ENCODE data around the gene HPCAL1. TPM values are rescaled to one million over a fixed set of nuclear protein-coding genes. Genes with fewer than 3 reads are reported as not detected.
"Not testable (repeated sequence)": the region's sequence is repeated elsewhere in the genome, so short reads cannot be mapped to it uniquely, and the experiment has no call there.

HPCAL1 gene
- total RNA-seq, 1 experiment from 2014 or later, result 5.0 TPM

- Histone ChIP-seq H3K36me3 (ENCODE audit: insufficient read depth, low read length) (peaks cover 40% of the 10 kb centered on the region; the same call in 1 of the 2 replicates), H3K9me2 (replicated peaks; ENCODE audit: insufficient read depth, low read length) (no peaks in the 10 kb centered on the region), H2AFZ (ENCODE audit: low read length) (no peak overlapping the region), H3K27ac (ENCODE audit: low read length) (no peak overlapping the region), H3K79me2 (ENCODE audit: low read length) (no peaks in the 10 kb centered on the region), H4K20me1 (ENCODE audit: insufficient read depth, low read depth, low read length) (peaks cover 55% of the 10 kb centered on the region), H3K4me2 (ENCODE audit: low read depth, low read length, poor library complexity, severe bottlenecking) (no peak overlapping the region), H3K27me3 (ENCODE audit: low read length) (no peaks in the 10 kb centered on the region), H3K4me3 (ENCODE audit: low read length) (no peak overlapping the region), H3K4me1 (ENCODE audit: low read length) (peaks cover 3% of the 10 kb centered on the region), H3K9ac (ENCODE audit: low read length) (no peak overlapping the region), H3K9me3 (ENCODE audit: low read length) (no peaks in the 10 kb centered on the region)
- peak; percentile 52 for DNase-seq
These were observed 136.0 kb downstream of the HPCAL1 start for GRCh38 chr2:10438688-10439087.

DNA sequence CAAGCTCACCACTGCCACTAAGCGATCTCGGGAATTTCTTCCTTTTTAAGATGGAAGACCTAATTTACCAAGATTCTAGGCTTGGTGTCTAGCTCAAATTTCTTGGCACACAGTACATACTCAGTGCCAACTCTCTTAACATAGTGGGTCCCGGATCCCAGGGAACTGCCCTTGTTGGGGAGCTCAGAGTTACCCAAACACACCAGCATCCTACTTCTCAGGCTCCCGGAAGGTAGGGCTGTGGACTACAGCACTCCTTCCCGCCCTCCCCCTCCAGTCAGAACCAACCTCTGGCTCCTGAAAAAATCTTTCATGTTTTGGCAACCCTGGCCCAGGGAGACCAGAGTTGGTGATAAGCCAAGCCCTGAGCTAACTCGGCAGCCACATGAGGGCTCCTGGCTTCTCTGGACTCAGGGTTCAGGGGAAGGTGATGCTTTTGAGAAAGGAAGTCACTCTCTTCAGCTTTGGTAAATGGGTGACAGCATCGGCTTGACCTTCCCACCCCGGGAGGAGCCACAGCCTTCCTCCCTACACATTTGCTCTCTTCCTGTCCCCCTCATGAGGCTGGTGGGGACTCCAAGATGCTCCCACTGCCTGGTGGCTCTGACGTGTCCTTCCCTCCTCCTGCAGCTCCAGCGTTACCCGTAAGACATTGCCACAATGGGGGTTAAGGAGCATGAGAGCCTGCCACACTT lies 136.6 kb downstream of the HPCAL1 start:
- Histone ChIP-seq H3K4me3 (ENCODE audit: low read length) (no peak overlapping the region), H3K36me3 (ENCODE audit: insufficient read depth, low read length) (peaks cover 47% of the 10 kb centered on the region), H3K27me3 (ENCODE audit: low read length) (no peaks in the 10 kb centered on the region), H3K9me3 (ENCODE audit: low read length) (no peaks in the 10 kb centered on the region), H3K9me2 (replicated peaks; ENCODE audit: insufficient read depth, low read length) (no peaks in the 10 kb centered on the region), H2AFZ (ENCODE audit: low read length) (no peak overlapping the region), H3K9ac (ENCODE audit: low read length) (no peak overlapping the region), H3K27ac (ENCODE audit: low read length) (no peak overlapping the region), H4K20me1 (ENCODE audit: insufficient read depth, low read depth, low read length) (peaks cover 62% of the 10 kb centered on the region), H3K4me2 (ENCODE audit: low read depth, low read length, poor library complexity, severe bottlenecking) (no peak overlapping the region), H3K79me2 (ENCODE audit: low read length) (peaks cover 2% of the 10 kb centered on the region), H3K4me1 (ENCODE audit: low read length) (peaks cover 7% of the 10 kb centered on the region)
- peak; percentile 63 for DNase-seq

DNA sequence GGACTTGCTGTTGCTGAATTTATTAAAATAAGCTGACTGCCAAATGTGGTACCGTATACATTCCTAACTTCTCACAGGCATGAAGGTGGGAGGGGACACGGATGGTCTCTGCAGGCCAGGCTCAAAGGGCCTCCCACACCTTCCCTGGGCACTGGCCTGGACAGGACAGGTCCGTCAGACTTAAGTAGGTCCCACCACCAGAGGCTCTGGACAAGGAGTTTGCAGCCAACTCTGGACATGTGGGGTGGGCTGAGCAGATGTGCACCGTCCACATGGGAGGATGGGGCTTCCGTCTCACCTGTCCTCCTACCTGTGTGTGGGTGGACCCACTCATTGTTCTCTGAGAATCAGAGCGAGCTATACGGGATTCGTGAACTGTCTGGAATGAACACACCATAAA lies 137.3 kb downstream of the HPCAL1 start:
- Histone ChIP-seq H3K4me1 (ENCODE audit: low read length) (peaks cover 10% of the 10 kb centered on the region), H3K9me3 (ENCODE audit: low read length) (no peaks in the 10 kb centered on the region), H3K4me2 (ENCODE audit: low read depth, low read length, poor library complexity, severe bottlenecking) (no peak overlapping the region), H3K79me2 (ENCODE audit: low read length) (peaks cover 8% of the 10 kb centered on the region), H3K27me3 (ENCODE audit: low read length) (no peaks in the 10 kb centered on the region), H3K4me3 (ENCODE audit: low read length) (no peak overlapping the region), H2AFZ (ENCODE audit: low read length) (no peak overlapping the region), H4K20me1 (ENCODE audit: insufficient read depth, low read depth, low read length) (peaks cover 68% of the 10 kb centered on the region), H3K9ac (ENCODE audit: low read length) (no peak overlapping the region), H3K36me3 (ENCODE audit: insufficient read depth, low read length) (peaks cover 53% of the 10 kb centered on the region), H3K9me2 (replicated peaks; ENCODE audit: insufficient read depth, low read length) (no peaks in the 10 kb centered on the region), H3K27ac (ENCODE audit: low read length) (no peak overlapping the region)
- DNase-seq, result no peak

DNA sequence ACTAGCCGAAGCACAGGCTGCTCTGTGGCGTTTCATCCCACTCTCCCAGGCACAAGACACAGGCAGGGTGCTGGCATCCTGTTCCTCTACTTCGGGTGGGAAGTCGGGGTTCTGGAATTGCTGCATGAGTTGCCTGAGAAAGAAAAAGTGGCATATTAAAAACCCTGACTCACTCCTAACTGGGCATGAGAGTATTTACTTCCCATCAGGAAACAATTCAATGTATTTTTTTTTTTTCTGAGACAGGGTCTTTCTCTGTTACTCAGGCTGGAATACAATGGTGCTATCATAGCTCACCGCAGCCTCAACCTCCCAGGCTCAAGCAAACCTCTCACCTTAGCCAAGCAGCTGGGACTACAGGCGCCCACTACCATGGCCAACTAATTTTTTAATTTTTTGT lies 138.0 kb downstream of the HPCAL1 start:
- H3K36me3 ChIP-seq (ENCODE audit: insufficient read depth, low read length), result peaks cover 56% of the 10 kb centered on the region
- H3K9me2 ChIP-seq (replicated peaks; ENCODE audit: insufficient read depth, low read length), result no peaks in the 10 kb centered on the region
- no peak for DNase-seq
- no peaks in the 10 kb centered on the region for H3K27me3 ChIP-seq (ENCODE audit: low read length)
- peaks cover 18% of the 10 kb centered on the region for H3K4me1 ChIP-seq (ENCODE audit: low read length)
- no peaks in the 10 kb centered on the region for H3K9me3 ChIP-seq (ENCODE audit: low read length)
- H3K27ac ChIP-seq (ENCODE audit: low read length), result no peak overlapping the region
- no peak overlapping the region for H2AFZ ChIP-seq (ENCODE audit: low read length)
- H3K4me2 ChIP-seq (ENCODE audit: low read depth, low read length, poor library complexity, severe bottlenecking), result no peak overlapping the region
- H4K20me1 ChIP-seq (ENCODE audit: insufficient read depth, low read depth, low read length), result peaks cover 66% of the 10 kb centered on the region
- no peak overlapping the region for H3K9ac ChIP-seq (ENCODE audit: low read length)
- peaks cover 14% of the 10 kb centered on the region for H3K79me2 ChIP-seq (ENCODE audit: low read length)
- H3K4me3 ChIP-seq (ENCODE audit: low read length), result no peak overlapping the region

DNA sequence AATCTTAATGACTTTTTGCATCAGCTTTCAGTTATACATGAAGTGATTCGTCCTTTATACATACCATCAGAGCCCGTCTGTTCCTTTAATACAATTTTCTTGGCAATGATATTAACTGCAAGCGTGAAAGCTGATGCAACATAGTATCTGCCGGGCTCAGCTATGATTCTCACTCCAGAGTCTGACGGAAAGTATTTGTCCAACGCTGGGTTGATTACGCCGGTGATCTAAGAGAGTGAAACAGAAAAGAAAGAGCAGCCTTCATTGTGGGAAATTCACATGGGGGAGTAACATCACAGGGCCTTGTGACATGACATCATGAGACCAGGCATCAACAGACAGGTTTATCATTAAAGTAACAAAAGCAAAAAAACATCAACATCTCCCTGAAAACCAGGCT lies 139.2 kb downstream of the HPCAL1 start:
- no peak overlapping the region for H3K9ac ChIP-seq (ENCODE audit: low read length)
- H3K9me2 ChIP-seq (replicated peaks; ENCODE audit: insufficient read depth, low read length), result no peaks in the 10 kb centered on the region
- no peaks in the 10 kb centered on the region for H3K9me3 ChIP-seq (ENCODE audit: low read length)
- DNase-seq, result no peak
- H4K20me1 ChIP-seq (ENCODE audit: insufficient read depth, low read depth, low read length), result peaks cover 77% of the 10 kb centered on the region
- H3K36me3 ChIP-seq (ENCODE audit: insufficient read depth, low read length), result peaks cover 60% of the 10 kb centered on the region
- peaks cover 27% of the 10 kb centered on the region for H3K4me1 ChIP-seq (ENCODE audit: low read length)
- H3K79me2 ChIP-seq (ENCODE audit: low read length), result peaks cover 26% of the 10 kb centered on the region
- H3K4me3 ChIP-seq (ENCODE audit: low read length), result no peak overlapping the region
- no peaks in the 10 kb centered on the region for H3K27me3 ChIP-seq (ENCODE audit: low read length)
- H3K27ac ChIP-seq (ENCODE audit: low read length), result no peak overlapping the region
- no peak overlapping the region for H2AFZ ChIP-seq (ENCODE audit: low read length)
- H3K4me2 ChIP-seq (ENCODE audit: low read depth, low read length, poor library complexity, severe bottlenecking), result no peak overlapping the region

- not testable (repeated sequence) for DNase-seq; H3K9me3 ChIP-seq (ENCODE audit: low read length); H3K9me2 ChIP-seq (replicated peaks; ENCODE audit: insufficient read depth, low read length); H3K27me3 ChIP-seq (ENCODE audit: low read length); H3K27ac ChIP-seq (ENCODE audit: low read length); H3K4me3 ChIP-seq (ENCODE audit: low read length); H2AFZ ChIP-seq (ENCODE audit: low read length); H3K4me2 ChIP-seq (ENCODE audit: low read depth, low read length, poor library complexity, severe bottlenecking); H3K9ac ChIP-seq (ENCODE audit: low read length)
- peaks cover 77% of the 10 kb centered on the region for H4K20me1 ChIP-seq (ENCODE audit: insufficient read depth, low read depth, low read length)
- peaks cover 32% of the 10 kb centered on the region for H3K79me2 ChIP-seq (ENCODE audit: low read length)
- peaks cover 27% of the 10 kb centered on the region for H3K4me1 ChIP-seq (ENCODE audit: low read length)
- H3K36me3 ChIP-seq (ENCODE audit: insufficient read depth, low read length), result peaks cover 60% of the 10 kb centered on the region
These were observed 139.9 kb downstream of the HPCAL1 start for GRCh38 chr2:10442469-10443126.

GRCh38 chr2:10444463-10444862 lies 141.8 kb downstream of the HPCAL1 start:
- H3K9me2 ChIP-seq (replicated peaks; ENCODE audit: insufficient read depth, low read length), result no peaks in the 10 kb centered on the region
- H3K9ac ChIP-seq (ENCODE audit: low read length), result 0 out of 2 replicates have a peak overlapping the region, but pooled peaks have one; percentile 15
- no peaks in the 10 kb centered on the region for H3K27me3 ChIP-seq (ENCODE audit: low read length)
- no peak overlapping the region for H2AFZ ChIP-seq (ENCODE audit: low read length)
- no peaks in the 10 kb centered on the region for H3K9me3 ChIP-seq (ENCODE audit: low read length)
- DNase-seq, result no peak
- H4K20me1 ChIP-seq (ENCODE audit: insufficient read depth, low read depth, low read length), result peaks cover 77% of the 10 kb centered on the region
- H3K4me3 ChIP-seq (ENCODE audit: low read length), result peak overlapping the region; percentile 78; the same call in 1 of the 2 replicates
- peaks cover 60% of the 10 kb centered on the region for H3K36me3 ChIP-seq (ENCODE audit: insufficient read depth, low read length)
- peaks cover 36% of the 10 kb centered on the region for H3K79me2 ChIP-seq (ENCODE audit: low read length)
- H3K27ac ChIP-seq (ENCODE audit: low read length), result peak overlapping the region; percentile 72
- H3K4me1 ChIP-seq (ENCODE audit: low read length), result peaks cover 36% of the 10 kb centered on the region
- peak overlapping the region; percentile 94 for H3K4me2 ChIP-seq (ENCODE audit: low read depth, low read length, poor library complexity, severe bottlenecking)

GRCh38 chr2:10446631-10447030 lies 143.9 kb downstream of the HPCAL1 start:
- DNase-seq, result peak; percentile 60
- Histone ChIP-seq H3K4me2 (ENCODE audit: low read depth, low read length, poor library complexity, severe bottlenecking) (peak overlapping the region; percentile 94), H3K27me3 (ENCODE audit: low read length) (no peaks in the 10 kb centered on the region), H3K4me3 (ENCODE audit: low read length) (peak overlapping the region; percentile 78), H3K9ac (ENCODE audit: low read length) (peak overlapping the region; percentile 80), H2AFZ (ENCODE audit: low read length) (no peak overlapping the region), H3K4me1 (ENCODE audit: low read length) (peaks cover 38% of the 10 kb centered on the region), H3K27ac (ENCODE audit: low read length) (peak overlapping the region; percentile 72), H3K9me2 (replicated peaks; ENCODE audit: insufficient read depth, low read length) (no peaks in the 10 kb centered on the region), H3K36me3 (ENCODE audit: insufficient read depth, low read length) (peaks cover 39% of the 10 kb centered on the region), H3K9me3 (ENCODE audit: low read length) (no peaks in the 10 kb centered on the region), H4K20me1 (ENCODE audit: insufficient read depth, low read depth, low read length) (peaks cover 58% of the 10 kb centered on the region), H3K79me2 (ENCODE audit: low read length) (peaks cover 36% of the 10 kb centered on the region)
